ENCODE results near the gene SPOCK1. TPM values are rescaled to one million over a fixed set of nuclear protein-coding genes. Genes with fewer than 3 reads are reported as not detected.

The SPOCK1 gene
- total and polyA plus RNA-seq, 2 donors (not counting 3 experiments of a cell fraction or from before 2014, with no cell fraction given), result 144 to 280 TPM

DNA sequence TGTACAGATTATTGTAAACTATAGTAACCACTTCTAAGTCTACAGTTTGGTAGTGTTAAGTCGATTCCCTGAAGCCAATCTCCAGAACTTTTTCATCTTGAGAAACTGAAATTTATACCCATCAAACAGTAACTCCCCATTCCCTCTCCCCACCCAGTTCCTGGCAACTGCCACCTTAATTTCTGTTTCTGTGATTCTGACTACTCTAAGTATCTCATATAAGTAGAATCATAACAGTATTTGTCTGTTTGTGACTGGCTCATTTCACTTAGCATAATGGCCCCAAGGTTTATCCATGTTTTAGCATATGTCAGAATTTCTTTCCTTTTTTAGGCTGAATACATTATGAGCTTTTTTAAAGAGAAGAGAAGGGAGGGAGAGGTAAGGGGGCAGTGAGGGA, 61.4 kb downstream of the SPOCK1 start:
- H3K36me3 ChIP-seq (ENCODE audit: control insufficient read depth in 2 of 2, extremely low read depth in 1 of 2, insufficient read depth in 2 of 2, low read length in 2 of 2), result no peaks in the 10 kb centered on the region
- no peaks in the 10 kb centered on the region for H3K9me1 ChIP-seq (replicated peaks; ENCODE audit: control insufficient read depth, extremely low read depth, insufficient read depth, low read length)
- dilution Hi-C loops (cut with MboI; ENCODE audit: extremely low pct_ligation_motif_present, low sequenced_read_pairs), result no loop called here
- no peak overlapping the region for H3K27ac ChIP-seq (ENCODE audit: insufficient read depth, low read depth, low read length)
- no peaks in the 10 kb centered on the region for H4K20me1 ChIP-seq (replicated peaks; ENCODE audit: control insufficient read depth, extremely low read depth, insufficient read depth, low read length)
- no peak overlapping the region for H2AFZ ChIP-seq (ENCODE audit: low read depth, low read length)
- no TSS peak for BruUV-seq (replicated peaks)
- no peaks in the 10 kb centered on the region for H3K27me3 ChIP-seq (ENCODE audit: control insufficient read depth in 2 of 2, insufficient read depth in 2 of 2, low read length in 2 of 2)
- no peak overlapping the region for H3K4me2 ChIP-seq (ENCODE audit: insufficient read depth, low read length)
- no peak for TF ChIP-seq POLR2AphosphoS5 (IDR thresholded peaks at IDR 0.05; ENCODE audit: insufficient read depth, low read depth, low read length)
- TF ChIP-seq GATA2 (IDR thresholded peaks at IDR 0.05; ENCODE audit: insufficient read depth, insufficient read length, low read depth, low read length), result no peak
- TF ChIP-seq, protein P1, sequence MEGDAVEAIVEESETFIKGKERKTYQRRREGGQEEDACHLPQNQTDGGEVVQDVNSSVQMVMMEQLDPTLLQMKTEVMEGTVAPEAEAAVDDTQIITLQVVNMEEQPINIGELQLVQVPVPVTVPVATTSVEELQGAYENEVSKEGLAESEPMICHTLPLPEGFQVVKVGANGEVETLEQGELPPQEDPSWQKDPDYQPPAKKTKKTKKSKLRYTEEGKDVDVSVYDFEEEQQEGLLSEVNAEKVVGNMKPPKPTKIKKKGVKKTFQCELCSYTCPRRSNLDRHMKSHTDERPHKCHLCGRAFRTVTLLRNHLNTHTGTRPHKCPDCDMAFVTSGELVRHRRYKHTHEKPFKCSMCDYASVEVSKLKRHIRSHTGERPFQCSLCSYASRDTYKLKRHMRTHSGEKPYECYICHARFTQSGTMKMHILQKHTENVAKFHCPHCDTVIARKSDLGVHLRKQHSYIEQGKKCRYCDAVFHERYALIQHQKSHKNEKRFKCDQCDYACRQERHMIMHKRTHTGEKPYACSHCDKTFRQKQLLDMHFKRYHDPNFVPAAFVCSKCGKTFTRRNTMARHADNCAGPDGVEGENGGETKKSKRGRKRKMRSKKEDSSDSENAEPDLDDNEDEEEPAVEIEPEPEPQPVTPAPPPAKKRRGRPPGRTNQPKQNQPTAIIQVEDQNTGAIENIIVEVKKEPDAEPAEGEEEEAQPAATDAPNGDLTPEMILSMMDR (IDR thresholded peaks at IDR 0.05; ENCODE audit: extremely low read depth in 1 of 2, insufficient read depth in 1 of 2, low read depth in 1 of 2, low read length in 2 of 2), result no peak
- no peak for TF ChIP-seq EZH2 (IDR thresholded peaks at IDR 0.05; ENCODE audit: borderline replicate concordance, low read depth, low read length, severe bottlenecking)
- TF ChIP-seq POLR2A (IDR thresholded peaks at IDR 0.05; ENCODE audit: low read depth, low read length), result no peak
- TF ChIP-seq FOS (IDR thresholded peaks at IDR 0.05; ENCODE audit: borderline replicate concordance, insufficient read depth, low read length), result no peak
- TF ChIP-seq MYC (IDR thresholded peaks at IDR 0.05; ENCODE audit: low read depth, low read length), result no peak
- TF ChIP-seq JUN (IDR thresholded peaks at IDR 0.05; ENCODE audit: borderline replicate concordance, insufficient read depth, insufficient read length, low read depth), result no peak
- TF ChIP-seq, protein P2, sequence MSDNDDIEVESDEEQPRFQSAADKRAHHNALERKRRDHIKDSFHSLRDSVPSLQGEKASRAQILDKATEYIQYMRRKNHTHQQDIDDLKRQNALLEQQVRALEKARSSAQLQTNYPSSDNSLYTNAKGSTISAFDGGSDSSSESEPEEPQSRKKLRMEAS (IDR thresholded peaks at IDR 0.05; ENCODE audit: insufficient read depth, insufficient read length), result no peak
- DNase-seq (ENCODE audit: low read depth, low spot score) (no peak), FAIRE-seq (no peak)
- H3K9ac ChIP-seq (replicated peaks; ENCODE audit: extremely low read depth, insufficient read depth, low read length), result no peak overlapping the region
- ChIA-PET CTCF (no interaction called here), POLR2A (no interaction called here)
- H3K9me3 ChIP-seq (replicated peaks; ENCODE audit: control insufficient read depth, insufficient read depth, low read length), result no peaks in the 10 kb centered on the region
- H3K4me1 ChIP-seq (ENCODE audit: control insufficient read depth, extremely low read depth, insufficient read depth, low read length), result peaks cover 20% of the 10 kb centered on the region
- intact Hi-C loops (cut with micrococcal nuclease), result no loop called here
- H3K79me2 ChIP-seq (ENCODE audit: control insufficient read depth, insufficient read depth, low read length), result peaks cover 53% of the 10 kb centered on the region
- no peak overlapping the region for H3K4me3 ChIP-seq (replicated peaks in 1 of 3; ENCODE audit: insufficient read depth in 1 of 3, low read depth in 1 of 3, low read length in 3 of 3)

All from endothelial cell of umbilical vein (primary cell).